DOHH2 (cell line): ENCODE data around the gene SCG3.

ENCODE experiments used
- EZH2phosphoT487 ChIP-seq: fragments of 200-600 bp; sonication (generic); IDR thresholded peaks from 2 replicates; pipeline ENCODE4 v1.6.1; 2017; ENCODE audit warnings: borderline replicate concordance, mild to moderate bottlenecking, antibody characterized with exemption, low read length, moderate library complexity, mixed read lengths
- TF ChIP-seq, protein P1 (sequence below): fragments of 200-600 bp; sonication (generic); IDR thresholded peaks from one replicate; pipeline ENCODE4 v1.5.1; 2014; ENCODE audit warnings: antibody characterized with exemption, mild to moderate bottlenecking, low read depth, low read length; ENCODE audit not compliant: poor library complexity, severe bottlenecking

DNA sequence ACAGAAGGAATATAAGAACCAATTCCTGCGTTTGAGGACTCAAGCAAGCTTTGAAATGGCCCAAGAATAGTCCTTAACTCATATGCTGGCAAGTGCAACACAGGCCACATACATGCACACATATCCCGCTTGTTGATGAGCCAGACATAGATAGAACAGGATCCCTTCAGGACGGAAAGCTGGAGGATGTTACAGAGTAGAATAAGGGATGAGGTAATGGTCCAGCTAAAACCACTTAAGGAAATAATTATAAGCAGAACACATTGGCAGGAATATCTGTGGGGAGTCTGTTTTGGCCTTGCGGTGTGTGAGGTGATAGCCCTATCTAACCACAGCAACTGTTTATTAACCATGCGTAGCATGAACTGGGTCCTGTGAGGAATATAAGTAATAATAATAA lies 25.0 kb downstream of the SCG3 start:
- TF ChIP-seq, protein P1, sequence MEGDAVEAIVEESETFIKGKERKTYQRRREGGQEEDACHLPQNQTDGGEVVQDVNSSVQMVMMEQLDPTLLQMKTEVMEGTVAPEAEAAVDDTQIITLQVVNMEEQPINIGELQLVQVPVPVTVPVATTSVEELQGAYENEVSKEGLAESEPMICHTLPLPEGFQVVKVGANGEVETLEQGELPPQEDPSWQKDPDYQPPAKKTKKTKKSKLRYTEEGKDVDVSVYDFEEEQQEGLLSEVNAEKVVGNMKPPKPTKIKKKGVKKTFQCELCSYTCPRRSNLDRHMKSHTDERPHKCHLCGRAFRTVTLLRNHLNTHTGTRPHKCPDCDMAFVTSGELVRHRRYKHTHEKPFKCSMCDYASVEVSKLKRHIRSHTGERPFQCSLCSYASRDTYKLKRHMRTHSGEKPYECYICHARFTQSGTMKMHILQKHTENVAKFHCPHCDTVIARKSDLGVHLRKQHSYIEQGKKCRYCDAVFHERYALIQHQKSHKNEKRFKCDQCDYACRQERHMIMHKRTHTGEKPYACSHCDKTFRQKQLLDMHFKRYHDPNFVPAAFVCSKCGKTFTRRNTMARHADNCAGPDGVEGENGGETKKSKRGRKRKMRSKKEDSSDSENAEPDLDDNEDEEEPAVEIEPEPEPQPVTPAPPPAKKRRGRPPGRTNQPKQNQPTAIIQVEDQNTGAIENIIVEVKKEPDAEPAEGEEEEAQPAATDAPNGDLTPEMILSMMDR, result no peak
- TF ChIP-seq EZH2phosphoT487, result no peak
